Kasumi-1 (cell line): ENCODE measurements around the gene BATF2.
"Not testable (repeated sequence)": the region's sequence is repeated elsewhere in the genome, so short reads cannot be mapped to it uniquely, and the experiment has no call there.

ENCODE experiments used
- DNase-seq, 2 experiments: peaks; one replicate each; lab custom pipeline; 2025; lab: John Stamatoyannopoulos, UW

BATF2 gene

DNA sequence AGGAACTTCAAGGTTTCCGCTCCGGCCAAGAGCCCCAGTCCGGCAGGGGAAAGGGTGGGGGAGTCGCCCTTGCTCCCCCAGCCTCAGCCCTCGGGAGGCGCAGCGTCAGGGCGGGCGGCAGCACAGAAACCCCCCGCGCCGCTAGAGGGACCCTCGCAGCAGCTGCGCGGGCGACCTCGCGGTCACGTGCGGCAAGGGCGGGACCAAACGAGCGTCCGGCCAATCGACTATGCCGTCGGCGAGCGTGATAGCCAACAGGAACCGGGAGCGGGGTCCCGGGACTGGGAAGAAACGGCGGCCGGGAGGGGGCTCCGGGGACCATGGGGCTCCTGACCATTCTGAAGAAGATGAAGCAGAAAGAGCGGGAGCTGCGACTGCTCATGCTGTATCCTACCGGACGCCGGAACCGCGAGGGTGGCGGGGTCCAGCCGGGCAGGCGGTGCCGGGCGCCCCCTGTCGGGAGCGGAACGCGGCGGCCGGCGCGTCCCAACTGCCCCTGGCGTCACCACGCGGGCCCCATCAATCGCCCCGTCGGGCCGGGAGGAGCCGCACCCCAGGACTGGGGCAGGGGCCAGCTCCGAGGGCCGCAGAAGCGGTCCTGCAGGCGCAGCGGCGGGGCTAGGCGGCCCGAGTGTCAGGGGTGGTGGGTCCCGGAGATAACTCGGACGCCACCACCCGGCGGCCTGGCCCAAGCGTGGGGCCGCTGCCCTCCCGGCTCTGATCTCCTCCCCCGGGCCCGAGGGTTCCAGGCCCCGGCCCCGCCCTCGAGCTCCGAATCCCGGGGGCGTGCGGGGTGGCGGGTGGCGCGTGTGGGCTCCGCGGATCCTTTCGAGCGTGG lies 17.3 kb upstream of the BATF2 start, which contains the start of gene ARL2:
Gene ARL2 (plus strand): TSS at position 273 of the 838 bp plus-strand sequence. CDS start 48 bp downstream, at position 321.
- peak; percentile 81 to 88 for DNase-seq

DNA sequence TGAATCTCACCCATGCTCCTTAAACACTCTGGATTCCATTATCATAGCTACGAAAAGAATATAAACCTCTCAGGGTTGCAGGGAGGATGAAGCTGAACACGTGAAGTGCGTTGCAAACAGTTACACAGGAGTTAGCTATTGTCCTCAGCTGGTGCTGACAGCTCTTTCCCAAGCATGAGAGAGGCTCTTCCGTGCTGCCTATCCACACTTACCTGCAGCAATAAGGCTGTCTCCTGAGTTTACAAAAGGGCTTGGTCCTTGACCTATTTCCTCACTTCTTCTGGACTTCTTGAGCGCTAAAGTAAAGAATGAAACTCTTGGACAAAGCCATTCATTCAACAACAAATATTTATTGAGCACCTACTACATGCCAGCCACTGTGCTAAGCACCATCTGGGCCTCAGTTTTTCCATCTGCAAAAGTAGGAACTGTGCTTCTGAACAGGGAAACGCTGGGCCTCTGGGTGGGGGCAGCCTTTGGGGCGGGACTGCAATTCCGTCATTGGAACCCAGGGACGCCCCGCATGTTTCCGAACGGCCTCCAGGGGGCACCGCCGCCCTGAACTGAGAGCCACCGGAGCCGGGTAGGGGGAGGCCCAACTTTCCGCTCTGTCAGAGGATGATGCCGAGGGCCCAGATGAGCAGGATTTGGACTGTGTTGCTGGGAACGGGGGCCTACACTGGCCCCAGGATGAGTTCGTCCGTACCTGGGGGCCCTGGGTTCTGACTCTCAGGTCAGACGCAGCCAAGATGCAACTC lies 16.5 kb upstream of the BATF2 start:
- peak; percentile 88 to 92 for DNase-seq

DNA sequence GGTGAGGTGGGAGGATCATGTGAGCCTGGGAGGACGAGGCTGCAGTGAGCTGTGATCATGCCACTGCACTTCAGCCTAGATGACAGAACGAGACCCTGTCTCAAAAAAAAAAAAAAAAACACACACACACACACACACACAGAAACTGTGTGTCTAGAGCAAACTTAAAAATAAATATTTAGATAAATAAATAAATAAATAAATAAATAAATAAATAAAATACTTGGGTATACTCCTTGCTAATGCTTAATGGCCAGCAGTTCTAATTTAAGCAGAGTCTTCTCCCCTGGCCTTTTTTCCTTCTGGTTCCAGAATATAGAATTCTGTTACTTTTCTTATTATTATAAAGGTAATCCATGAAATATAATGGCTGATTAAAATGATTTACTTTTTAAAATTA lies 12.1 kb upstream of the BATF2 start:
- DNase-seq: no peak

DNA sequence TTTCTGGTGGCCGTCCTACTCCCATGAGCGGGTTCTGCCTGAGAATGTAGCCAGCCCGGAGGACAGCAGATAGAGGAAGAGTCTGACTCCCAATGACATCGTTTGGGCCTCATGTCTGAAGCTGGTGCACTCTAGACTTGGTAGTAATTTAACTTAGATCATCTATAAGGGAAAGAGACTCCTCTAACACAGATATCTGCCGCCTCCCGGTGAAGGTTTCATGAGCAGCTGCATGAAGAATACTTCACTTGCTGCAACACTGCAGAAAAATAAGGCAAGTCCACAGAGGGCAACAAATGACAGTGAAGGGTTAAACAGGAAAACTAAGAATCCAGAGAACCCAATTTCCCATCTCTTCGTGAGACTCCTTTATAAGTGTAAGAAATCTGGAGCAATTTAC lies 11.2 kb upstream of the BATF2 start:
- DNase-seq: no peak

DNA sequence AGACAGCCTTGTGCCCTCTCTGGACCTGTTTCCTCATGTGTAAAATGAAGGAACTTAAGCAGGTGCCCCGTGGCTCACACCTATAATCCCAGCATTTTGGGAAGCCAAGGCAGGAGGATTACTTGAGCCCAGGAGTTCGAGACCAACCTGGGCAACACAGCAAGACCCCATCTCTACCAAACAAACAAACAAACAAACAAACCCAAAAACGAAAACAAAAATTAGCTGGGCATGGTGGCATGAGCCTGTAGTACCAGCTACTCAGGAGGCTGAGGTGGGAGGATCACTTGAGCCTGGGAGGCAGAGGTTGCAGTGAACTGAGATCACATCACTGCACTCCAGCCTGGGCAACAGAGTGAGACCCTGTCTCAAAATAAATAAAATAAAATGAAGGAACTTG lies 7.2 kb upstream of the BATF2 start:
- not testable (repeated sequence) for DNase-seq

DNA sequence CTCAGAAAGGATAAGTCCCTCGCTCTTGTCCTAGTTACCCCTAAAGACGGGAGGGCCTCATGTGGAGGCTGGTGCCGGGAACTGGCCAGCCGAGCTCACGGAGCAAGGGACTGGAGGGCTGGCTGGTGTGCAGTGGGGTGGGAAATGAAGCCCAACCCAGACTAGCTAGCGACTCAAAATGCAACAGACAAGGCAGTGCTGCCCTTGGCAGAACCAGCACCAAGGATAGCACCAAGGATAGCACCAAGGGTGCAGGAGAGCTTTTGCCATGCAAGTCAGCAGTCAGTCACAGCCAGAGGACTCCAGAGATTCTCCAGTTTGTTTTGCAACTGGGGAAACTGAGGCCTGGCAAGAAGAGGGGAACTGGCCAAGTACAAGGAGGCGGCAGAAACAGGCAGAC lies 6.5 kb upstream of the BATF2 start:
- peak; percentile 13 to 31 for DNase-seq

DNA sequence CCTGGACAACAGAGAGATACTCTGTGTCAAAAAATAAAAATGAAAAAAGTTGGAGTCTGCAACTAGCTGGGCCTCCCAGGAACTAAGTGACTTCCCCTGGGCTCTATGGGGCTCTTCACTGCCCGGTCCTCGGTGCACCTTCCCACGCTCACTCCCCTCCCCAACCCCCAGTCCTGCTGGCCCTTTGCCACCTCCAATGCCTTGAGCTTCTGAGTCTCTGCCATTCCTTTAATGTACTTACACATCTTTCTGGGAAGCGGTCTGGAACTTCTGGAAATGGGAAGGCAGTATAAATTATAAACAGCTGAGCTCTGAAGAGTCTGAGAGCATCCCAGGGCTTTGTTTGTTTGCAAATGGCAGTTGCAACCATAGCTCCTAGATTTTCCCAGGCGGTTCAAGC lies 5.9 kb upstream of the BATF2 start:
- no peak for DNase-seq

DNA sequence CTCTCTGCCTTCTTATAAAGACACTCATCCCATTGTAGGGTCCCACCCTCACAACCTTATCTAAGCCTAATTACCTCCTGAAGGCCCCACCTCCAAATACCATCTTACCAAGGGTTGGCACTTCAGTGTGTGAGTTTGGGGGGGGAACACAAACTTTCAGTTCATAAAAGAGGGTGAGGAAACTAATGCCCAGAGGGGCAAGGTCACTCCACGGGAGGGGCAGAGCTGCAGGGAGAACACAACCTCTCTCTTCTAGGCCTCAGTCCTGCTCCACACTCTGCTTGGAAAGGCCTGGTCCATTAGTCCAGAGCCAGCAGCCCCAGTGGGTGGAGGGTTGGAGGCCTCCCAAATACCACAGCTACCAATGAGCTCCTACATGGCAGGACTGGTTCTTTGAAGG lies 2.7 kb upstream of the BATF2 start:
- DNase-seq: no peak

DNA sequence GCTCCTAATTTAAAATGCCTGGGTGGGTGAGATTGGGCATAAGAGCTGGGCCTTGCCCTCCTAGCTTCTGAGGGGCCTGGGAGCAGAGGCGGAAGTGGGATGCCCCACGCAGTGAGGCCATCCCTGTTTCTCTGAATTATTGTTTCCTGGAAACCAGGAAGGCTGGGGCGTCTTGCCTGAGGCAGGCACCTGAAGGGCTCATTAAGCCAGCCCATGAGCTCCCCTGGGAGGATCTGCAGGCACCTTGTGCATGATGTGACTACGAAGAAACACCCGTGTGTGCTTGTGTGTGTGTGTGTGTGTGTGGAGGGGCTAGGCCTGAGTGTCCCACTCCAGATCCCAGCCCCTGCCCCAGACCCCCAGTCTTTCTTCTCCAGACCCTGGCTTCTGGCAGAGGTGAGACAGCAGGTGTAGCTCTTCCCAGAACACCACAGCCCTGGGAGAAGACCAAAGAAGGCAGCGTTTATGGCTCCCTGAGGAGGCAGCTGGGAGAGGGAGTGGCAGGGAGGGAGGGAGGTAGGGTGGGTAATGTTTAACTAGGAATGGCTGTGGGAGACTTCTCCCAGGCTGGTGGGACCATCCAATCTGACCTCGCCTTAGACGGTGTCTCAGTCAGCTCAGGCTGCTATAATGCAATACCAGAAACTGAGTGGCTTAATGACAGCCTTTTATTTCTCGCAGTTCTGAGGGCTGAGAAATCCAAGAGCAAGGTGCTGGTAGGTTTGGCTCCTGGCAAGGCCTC lies 2.1 kb upstream of the BATF2 start:
- DNase-seq: no peak

DNA sequence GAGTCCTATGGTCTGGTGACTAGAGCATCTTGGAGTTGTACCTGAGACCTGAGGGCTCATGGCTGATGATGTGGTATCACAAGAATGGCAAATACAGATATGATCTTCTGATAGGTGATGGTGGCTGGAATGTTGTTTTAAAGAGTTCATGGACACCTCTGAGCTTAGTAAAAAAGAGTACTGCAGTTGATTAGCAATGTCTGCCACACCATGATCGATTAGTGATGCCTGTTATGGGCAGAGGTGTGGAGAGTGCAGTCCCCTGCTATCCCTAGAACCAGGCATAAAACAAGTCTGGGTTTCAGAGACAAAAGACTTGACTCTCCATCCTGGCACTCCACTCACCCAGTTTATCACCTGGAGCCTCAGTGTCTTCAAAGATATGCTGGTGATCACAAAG lies 1.4 kb upstream of the BATF2 start:
- DNase-seq: no peak

DNA sequence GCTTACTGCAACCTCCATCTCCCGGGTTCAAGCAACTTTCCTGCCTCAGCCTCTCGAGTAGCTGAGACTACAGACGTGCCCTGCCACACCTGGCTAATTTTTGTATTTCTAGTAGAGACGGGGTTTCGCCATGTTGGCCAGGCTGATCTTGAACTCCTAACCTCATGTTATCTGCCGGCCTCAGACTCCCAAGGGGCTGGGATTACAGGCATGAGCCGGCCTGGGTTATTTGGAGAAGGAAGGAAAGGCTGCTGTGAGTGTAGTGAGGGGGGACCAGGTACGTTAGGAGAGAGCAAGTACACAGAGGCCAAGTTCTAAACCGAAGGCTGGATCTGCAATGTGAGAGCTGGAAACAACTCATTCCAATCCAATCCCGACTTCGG lies 453 bp downstream of the BATF2 start:
- no peak for DNase-seq

DNA sequence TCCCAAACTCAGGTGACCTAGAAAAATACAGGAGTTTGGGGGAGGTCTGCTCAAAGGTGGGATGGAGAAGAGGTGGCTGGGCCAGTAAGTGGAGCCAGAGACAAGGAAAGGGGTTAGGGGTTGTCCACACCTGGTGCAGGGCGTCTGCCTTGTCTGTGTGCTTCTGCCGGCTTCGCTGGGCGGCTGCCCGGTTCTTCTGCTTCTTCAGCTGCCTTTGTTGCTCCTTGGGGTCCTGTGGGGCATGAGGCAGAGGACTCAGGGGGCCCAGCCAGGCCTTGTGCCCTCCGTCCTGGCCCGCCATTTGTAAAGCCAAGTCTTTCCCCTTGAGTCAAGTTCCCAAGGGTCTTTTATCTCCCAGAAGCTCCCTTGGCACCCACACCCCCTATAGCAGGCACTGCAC lies 2.5 kb downstream of the BATF2 start:
- no peak for DNase-seq

DNA sequence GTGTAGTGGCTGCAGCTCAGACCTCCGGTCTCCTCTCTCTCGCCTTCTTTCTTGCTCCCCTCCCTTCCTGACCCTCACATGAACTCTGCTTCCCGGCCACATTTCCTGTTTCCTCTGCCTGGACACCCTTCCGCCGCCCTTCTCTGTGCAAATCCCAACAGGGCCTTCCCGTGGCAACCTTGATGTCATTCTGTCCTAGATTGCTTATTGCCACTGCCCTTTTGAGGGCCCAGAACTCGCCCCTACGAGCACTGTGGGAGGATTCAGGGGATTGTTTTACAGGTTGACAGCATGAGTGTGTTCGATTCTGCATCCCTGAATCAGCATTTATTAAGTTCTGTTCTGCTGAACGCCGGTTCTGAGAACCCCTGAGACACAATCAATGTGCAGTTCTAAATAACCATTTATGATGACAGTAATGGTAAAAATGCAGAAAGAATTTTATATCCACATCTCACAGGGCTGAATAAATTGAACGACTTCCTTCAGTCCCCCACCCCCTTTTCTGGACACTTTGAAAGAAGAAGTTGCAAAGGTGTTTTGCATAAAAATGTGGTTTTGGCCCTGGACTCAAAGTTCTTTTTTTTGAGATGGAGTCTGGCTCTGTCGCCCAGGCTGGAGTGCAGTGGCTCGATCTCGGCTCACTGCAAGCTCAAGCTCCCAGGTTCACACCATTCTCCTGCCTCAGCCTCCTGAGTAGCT lies 6.4 kb downstream of the BATF2 start:
- DNase-seq: no peak

DNA sequence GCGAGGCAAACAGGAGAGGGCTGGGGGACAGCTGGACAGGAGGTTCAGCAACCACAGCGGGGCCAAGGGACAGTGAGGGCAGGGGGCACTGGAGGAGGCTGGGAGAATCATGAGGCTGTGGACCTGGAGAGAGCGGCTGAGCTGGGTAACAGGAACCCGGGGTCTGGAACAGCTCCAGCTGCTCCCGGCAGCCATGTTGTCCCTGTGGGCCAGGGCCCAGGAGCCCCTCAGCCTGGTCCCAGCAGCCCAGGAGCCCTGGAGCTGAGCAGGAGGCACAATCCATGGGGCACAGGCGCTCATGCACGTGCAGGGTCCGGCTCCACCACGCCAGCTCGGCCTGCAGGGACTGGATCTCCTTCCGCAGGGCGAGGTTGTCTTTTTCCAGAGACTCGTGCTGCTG lies 7.4 kb downstream of the BATF2 start:
- DNase-seq: no peak

DNA sequence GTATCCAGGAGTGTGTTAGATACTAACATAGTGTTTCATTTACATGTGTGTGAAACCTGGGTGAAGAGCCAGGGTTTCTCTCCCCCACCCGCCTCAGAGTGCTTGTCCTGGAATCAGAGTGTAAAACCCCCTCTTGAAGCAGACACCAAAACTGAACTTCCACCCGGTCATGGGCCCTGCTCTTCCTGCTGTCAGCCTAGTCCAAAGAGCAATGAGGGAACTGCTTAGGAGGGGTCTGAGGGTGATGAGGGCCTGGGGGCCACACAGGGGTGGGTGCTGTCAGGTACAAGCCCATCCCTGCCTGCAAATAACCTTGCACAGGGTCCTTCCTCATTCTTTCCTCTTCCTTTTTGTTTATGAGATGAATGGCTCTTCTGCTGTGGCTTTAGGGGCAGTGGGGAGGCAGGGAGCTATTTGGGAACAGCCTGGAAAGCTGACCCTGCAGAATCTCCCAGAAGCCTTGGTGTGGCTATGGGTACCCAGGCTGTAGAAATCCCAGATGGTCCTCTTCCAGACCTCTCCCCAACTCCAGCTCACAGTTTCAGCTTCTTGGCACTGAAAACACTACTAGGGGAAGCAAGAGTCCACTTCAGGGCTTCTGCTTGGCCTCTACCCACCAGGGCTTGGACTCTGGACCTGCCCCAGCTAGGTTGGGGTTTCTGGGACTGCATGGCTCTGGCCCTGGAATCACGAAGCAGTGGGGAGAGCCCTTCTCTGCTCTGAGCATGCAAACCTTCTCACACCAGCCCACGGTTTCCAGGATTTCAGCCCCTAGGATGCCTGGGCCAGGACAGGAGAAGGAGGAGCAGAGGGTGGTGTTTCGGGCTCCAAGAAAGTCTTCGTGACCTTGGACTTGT lies 8.5 kb downstream of the BATF2 start:
- no peak for DNase-seq

DNA sequence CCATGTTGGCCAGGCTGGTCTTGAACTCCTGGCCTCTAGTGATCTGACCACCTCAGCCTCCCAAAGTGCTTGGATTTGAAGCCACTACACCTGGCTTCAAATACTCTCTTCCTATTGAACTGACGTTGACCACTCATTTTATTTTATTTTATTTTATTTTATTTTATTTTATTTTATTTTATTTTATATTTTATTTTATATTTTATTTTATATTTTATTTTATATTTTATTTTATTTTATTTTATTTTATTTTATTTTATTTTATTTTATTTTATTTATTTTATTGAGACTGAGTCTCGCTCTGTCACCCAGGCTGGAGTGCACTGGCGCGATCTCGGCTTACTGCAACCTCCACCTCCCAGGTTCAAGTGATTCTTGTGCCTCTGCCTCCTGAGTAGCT lies 13.4 kb downstream of the BATF2 start:
- DNase-seq: not testable (repeated sequence)

DNA sequence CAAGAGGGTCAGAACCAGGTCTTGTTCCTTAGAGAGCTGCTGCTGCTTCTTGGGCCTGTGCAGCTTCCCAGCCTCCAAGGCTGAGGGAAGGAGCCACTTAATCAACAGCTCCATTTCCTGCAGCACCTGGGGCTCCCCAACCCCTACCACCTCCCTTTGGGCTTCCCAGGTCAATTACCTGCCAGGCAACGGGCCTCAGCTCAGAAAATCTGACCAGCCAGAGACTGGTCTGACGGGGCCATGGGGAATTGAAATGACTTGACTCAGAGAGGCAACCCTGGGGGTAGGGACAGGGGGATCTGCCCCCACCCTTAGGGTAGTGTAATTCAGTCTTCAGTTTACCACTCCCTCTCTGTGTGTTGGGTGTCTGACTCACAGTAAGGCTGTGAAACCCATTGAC lies 20.1 kb downstream of the BATF2 start:
- DNase-seq: no peak

DNA sequence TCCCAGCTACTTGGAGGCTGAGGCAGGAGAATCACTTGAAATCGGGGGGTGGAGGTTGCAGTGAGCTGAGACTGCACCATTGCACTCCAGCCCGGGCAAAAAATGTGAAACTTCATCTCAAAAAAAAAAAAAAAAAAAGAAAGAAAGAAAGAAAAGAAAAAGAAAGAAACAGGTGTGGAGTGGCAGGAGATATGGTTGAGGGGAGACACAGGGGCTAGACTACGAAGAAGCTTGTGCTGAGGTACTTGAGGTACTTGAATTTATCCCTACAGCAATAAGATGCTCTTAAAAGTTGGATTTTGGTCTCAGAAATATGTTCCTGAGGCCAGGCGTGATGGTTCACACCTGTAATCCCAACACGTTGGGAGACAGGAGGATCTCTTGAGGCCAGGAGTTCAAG lies 22.6 kb downstream of the BATF2 start:
- DNase-seq: no peak

DNA sequence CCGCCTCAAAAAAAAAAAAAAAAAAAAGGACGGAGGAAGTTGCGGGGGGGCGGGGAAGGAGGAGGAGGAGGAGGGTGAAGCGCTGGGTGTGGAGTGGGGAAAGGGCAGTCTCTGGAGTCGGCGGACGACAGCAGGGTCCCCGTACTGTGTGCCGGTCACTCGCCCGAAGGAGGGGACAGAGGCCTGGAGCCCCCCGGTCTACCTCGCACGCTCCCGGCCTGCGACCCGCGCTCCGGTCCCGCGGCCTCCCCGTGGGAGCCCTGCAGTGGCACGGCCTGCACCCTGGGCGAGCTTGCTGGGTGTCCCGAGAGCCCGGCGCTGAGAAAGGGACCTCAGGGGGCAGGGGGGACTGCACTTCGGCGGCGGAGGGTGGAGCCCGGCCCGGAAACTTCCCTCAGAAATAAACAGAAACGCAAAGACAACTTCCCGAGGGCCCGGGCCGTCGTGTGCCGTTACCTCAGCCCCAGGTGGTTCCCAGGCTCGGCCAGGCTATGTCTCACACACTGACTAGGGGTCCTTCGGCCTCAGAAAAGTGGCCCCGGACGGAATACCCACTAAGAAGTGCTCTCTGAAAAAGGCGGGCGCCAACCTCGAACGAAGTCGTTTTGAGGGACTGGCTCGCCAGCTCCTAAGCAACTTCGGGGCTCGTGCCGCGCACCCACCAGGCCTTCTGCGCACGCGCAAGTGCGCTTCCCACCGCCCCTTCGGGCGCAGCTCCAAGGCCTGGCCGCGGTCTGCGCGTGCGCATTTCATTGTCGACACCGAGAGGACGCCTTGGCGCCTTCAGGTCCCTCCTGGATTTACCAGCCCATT lies 25.1 kb downstream of the BATF2 start, which contains the start of gene MAJIN:
Gene MAJIN (minus strand): TSS at position 688 of the 813 bp plus-strand sequence. CDS start 12,703 bp downstream, outside the sequence.
- DNase-seq: no peak

DNA sequence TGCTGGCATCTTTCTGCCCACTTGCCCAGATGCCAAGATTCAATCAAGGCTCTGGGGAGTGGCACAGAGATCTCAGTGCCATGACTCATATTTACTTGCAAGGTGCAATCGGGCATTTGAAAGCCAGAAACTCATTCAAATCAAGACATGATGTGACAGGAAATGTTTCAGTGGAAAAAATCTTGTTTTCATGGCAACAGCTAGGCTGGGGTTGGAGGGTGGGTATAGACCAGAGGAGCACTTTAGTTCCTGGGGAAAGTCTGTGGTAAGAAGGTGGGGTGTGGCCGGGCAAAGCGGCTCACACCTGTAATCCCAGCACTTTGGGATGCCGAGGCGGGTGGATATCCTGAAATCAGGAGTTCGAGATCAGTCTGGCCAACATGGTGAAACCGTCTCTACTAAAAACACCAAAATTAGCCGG lies 26.0 kb downstream of the BATF2 start:
- no peak for DNase-seq
